ENCODE data around the gene MT3. TPM values are rescaled to one million over a fixed set of nuclear protein-coding genes. Genes with fewer than 3 reads are reported as not detected.
A peak's percentile ranks its signal among the peaks of the same experiment; 100 is the strongest.

MT3 gene
- total and polyA plus RNA-seq, 2 of the 13 experiments (the other 11 are each of a cell fraction or from before 2014, with no cell fraction given), result not detected

DNA sequence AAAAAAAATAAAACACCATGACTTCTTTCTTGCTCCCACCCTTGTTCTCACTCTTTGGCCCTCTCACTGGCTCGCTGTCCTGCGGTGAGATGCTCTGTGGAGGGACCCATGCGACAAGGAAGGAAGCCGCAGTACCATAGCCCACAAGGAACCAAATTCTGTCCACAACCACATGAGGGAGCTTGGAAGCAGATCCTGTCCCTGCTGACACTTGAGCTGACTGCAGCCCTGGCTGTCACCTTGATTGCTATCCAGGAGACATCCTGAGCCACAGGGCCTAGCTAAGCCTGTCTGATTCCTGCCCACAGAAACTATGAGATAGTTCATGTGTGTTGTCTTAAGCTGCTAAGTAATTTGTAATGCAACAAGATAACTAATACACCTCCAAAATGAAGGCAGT lies 14.3 kb downstream of the MT3 start (continued):
- TF ChIP-seq, protein P1, sequence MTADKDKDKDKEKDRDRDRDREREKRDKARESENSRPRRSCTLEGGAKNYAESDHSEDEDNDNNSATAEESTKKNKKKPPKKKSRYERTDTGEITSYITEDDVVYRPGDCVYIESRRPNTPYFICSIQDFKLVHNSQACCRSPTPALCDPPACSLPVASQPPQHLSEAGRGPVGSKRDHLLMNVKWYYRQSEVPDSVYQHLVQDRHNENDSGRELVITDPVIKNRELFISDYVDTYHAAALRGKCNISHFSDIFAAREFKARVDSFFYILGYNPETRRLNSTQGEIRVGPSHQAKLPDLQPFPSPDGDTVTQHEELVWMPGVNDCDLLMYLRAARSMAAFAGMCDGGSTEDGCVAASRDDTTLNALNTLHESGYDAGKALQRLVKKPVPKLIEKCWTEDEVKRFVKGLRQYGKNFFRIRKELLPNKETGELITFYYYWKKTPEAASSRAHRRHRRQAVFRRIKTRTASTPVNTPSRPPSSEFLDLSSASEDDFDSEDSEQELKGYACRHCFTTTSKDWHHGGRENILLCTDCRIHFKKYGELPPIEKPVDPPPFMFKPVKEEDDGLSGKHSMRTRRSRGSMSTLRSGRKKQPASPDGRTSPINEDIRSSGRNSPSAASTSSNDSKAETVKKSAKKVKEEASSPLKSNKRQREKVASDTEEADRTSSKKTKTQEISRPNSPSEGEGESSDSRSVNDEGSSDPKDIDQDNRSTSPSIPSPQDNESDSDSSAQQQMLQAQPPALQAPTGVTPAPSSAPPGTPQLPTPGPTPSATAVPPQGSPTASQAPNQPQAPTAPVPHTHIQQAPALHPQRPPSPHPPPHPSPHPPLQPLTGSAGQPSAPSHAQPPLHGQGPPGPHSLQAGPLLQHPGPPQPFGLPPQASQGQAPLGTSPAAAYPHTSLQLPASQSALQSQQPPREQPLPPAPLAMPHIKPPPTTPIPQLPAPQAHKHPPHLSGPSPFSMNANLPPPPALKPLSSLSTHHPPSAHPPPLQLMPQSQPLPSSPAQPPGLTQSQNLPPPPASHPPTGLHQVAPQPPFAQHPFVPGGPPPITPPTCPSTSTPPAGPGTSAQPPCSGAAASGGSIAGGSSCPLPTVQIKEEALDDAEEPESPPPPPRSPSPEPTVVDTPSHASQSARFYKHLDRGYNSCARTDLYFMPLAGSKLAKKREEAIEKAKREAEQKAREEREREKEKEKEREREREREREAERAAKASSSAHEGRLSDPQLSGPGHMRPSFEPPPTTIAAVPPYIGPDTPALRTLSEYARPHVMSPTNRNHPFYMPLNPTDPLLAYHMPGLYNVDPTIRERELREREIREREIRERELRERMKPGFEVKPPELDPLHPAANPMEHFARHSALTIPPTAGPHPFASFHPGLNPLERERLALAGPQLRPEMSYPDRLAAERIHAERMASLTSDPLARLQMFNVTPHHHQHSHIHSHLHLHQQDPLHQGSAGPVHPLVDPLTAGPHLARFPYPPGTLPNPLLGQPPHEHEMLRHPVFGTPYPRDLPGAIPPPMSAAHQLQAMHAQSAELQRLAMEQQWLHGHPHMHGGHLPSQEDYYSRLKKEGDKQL (CRISPR knock-in tag; IDR thresholded peaks at IDR 0.05; ENCODE audit: low read depth), result no peak
- TF ChIP-seq, protein P2, sequence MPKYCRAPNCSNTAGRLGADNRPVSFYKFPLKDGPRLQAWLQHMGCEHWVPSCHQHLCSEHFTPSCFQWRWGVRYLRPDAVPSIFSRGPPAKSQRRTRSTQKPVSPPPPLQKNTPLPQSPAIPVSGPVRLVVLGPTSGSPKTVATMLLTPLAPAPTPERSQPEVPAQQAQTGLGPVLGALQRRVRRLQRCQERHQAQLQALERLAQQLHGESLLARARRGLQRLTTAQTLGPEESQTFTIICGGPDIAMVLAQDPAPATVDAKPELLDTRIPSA (CRISPR knock-in tag; IDR thresholded peaks at IDR 0.05; ENCODE audit: borderline replicate concordance), result no peak
- TF ChIP-seq, protein P3, sequence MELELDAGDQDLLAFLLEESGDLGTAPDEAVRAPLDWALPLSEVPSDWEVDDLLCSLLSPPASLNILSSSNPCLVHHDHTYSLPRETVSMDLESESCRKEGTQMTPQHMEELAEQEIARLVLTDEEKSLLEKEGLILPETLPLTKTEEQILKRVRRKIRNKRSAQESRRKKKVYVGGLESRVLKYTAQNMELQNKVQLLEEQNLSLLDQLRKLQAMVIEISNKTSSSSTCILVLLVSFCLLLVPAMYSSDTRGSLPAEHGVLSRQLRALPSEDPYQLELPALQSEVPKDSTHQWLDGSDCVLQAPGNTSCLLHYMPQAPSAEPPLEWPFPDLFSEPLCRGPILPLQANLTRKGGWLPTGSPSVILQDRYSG (CRISPR knock-in tag; IDR thresholded peaks at IDR 0.05), result no peak
- TF ChIP-seq ZBTB20 (CRISPR knock-in tag; IDR thresholded peaks at IDR 0.05; ENCODE audit: borderline replicate concordance, low read depth) (no peak), ZSCAN30 (CRISPR knock-in tag; IDR thresholded peaks at IDR 0.05) (no peak), BCL6 (CRISPR knock-in tag; IDR thresholded peaks at IDR 0.05) (0 out of 2 replicates have a peak, but pooled peaks have one; percentile 7), CBX2 (IDR thresholded peaks at IDR 0.05; ENCODE audit: low read depth, low read length) (no peak), CBX2 (CRISPR knock-in tag; IDR thresholded peaks at IDR 0.05; ENCODE audit: low read depth) (no peak)
- TF ChIP-seq, protein P4, sequence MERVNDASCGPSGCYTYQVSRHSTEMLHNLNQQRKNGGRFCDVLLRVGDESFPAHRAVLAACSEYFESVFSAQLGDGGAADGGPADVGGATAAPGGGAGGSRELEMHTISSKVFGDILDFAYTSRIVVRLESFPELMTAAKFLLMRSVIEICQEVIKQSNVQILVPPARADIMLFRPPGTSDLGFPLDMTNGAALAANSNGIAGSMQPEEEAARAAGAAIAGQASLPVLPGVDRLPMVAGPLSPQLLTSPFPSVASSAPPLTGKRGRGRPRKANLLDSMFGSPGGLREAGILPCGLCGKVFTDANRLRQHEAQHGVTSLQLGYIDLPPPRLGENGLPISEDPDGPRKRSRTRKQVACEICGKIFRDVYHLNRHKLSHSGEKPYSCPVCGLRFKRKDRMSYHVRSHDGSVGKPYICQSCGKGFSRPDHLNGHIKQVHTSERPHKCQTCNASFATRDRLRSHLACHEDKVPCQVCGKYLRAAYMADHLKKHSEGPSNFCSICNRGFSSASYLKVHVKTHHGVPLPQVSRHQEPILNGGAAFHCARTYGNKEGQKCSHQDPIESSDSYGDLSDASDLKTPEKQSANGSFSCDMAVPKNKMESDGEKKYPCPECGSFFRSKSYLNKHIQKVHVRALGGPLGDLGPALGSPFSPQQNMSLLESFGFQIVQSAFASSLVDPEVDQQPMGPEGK (CRISPR knock-in tag; IDR thresholded peaks at IDR 0.05), result no peak
- TF ChIP-seq, protein P5, sequence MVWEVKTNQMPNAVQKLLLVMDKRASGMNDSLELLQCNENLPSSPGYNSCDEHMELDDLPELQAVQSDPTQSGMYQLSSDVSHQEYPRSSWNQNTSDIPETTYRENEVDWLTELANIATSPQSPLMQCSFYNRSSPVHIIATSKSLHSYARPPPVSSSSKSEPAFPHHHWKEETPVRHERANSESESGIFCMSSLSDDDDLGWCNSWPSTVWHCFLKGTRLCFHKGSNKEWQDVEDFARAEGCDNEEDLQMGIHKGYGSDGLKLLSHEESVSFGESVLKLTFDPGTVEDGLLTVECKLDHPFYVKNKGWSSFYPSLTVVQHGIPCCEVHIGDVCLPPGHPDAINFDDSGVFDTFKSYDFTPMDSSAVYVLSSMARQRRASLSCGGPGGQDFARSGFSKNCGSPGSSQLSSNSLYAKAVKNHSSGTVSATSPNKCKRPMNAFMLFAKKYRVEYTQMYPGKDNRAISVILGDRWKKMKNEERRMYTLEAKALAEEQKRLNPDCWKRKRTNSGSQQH (CRISPR knock-in tag; IDR thresholded peaks at IDR 0.05; ENCODE audit: low read depth), result 0 out of 2 replicates have a peak, but pooled peaks have one; percentile 41
- TF ChIP-seq, protein P6, sequence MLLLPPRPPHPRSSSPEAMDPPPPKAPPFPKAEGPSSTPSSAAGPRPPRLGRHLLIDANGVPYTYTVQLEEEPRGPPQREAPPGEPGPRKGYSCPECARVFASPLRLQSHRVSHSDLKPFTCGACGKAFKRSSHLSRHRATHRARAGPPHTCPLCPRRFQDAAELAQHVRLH (CRISPR knock-in tag; IDR thresholded peaks at IDR 0.05; ENCODE audit: borderline replicate concordance, low read depth), result peak; percentile 52; the same call in 1 of the 2 replicates
- TF ChIP-seq, protein P7, sequence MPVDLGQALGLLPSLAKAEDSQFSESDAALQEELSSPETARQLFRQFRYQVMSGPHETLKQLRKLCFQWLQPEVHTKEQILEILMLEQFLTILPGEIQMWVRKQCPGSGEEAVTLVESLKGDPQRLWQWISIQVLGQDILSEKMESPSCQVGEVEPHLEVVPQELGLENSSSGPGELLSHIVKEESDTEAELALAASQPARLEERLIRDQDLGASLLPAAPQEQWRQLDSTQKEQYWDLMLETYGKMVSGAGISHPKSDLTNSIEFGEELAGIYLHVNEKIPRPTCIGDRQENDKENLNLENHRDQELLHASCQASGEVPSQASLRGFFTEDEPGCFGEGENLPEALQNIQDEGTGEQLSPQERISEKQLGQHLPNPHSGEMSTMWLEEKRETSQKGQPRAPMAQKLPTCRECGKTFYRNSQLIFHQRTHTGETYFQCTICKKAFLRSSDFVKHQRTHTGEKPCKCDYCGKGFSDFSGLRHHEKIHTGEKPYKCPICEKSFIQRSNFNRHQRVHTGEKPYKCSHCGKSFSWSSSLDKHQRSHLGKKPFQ (CRISPR knock-in tag; IDR thresholded peaks at IDR 0.05; ENCODE audit: insufficient replicate concordance), result no peak

Data from HepG2 (cell line).